GM18505 (cell line): ENCODE results near the gene KLHDC10.
"Not testable (repeated sequence)": the region's sequence is repeated elsewhere in the genome, so short reads cannot be mapped to it uniquely, and the experiment has no call there.

Source experiments
- ATAC-seq: cut with Tn5 transposase; IDR thresholded peaks from one replicate; pipeline ENCODE4 v1.9.1; 2021; ENCODE audit not compliant: unreplicated experiment
- POLR2A ChIP-seq: IDR thresholded peaks from 4 replicates; pipeline ENCODE4 v1.6.1; 2011; ENCODE audit warnings: borderline replicate concordance; ENCODE audit not compliant: insufficient read depth, insufficient read length; ENCODE audit errors: extremely low read depth

KLHDC10 gene

GRCh38 chr7:130091999-130092398 is 21.7 kb downstream of the KLHDC10 start:
- no peak for ATAC-seq
- no peak for TF ChIP-seq POLR2A

- no peak for TF ChIP-seq POLR2A
- ATAC-seq = no peak
Observed at GRCh38 chr7:130092598-130092997, 22.3 kb downstream of the KLHDC10 start.

GRCh38 chr7:130095812-130096211 is 25.5 kb downstream of the KLHDC10 start:
- no peak for TF ChIP-seq POLR2A
- no peak for ATAC-seq

- TF ChIP-seq POLR2A = no peak
- ATAC-seq = no peak
Observed at GRCh38 chr7:130096243-130096827, 26.0 kb downstream of the KLHDC10 start.

GRCh38 chr7:130099331-130099730 is 29.0 kb downstream of the KLHDC10 start:
- no peak for TF ChIP-seq POLR2A
- ATAC-seq = no peak

GRCh38 chr7:130102588-130102987 is 32.3 kb downstream of the KLHDC10 start:
- TF ChIP-seq POLR2A = no peak
- no peak for ATAC-seq

GRCh38 chr7:130107949-130108674 is 37.8 kb downstream of the KLHDC10 start:
- no peak for ATAC-seq

GRCh38 chr7:130108809-130109208 is 38.5 kb downstream of the KLHDC10 start:
- TF ChIP-seq POLR2A = no peak
- no peak for ATAC-seq

More at GRCh38 chr7:130107949-130108674, 37.8 kb downstream of the KLHDC10 start:
- TF ChIP-seq POLR2A = no peak

GRCh38 chr7:130112093-130112492 is 41.8 kb downstream of the KLHDC10 start:
- TF ChIP-seq POLR2A = no peak
- ATAC-seq = no peak

- no peak for TF ChIP-seq POLR2A
- no peak for ATAC-seq
Observed at GRCh38 chr7:130112662-130113425, 42.5 kb downstream of the KLHDC10 start.

- ATAC-seq = not testable (repeated sequence)
Observed at GRCh38 chr7:130113426-130113805, 43.1 kb downstream of the KLHDC10 start.

- no peak for ATAC-seq
Observed at GRCh38 chr7:130113887-130114286, 43.6 kb downstream of the KLHDC10 start.

GRCh38 chr7:130114374-130114773 is 44.0 kb downstream of the KLHDC10 start:
- no peak for ATAC-seq

More at GRCh38 chr7:130113887-130114286, 43.6 kb downstream of the KLHDC10 start:
- TF ChIP-seq POLR2A = no peak

GRCh38 chr7:130114776-130115175 is 44.4 kb downstream of the KLHDC10 start:
- no peak for TF ChIP-seq POLR2A
- ATAC-seq = no peak

More at GRCh38 chr7:130114374-130114773, 44.0 kb downstream of the KLHDC10 start:
- no peak for TF ChIP-seq POLR2A
